Measurements from ENCODE around the gene DCLRE1C. TPM values are rescaled to one million over a fixed set of nuclear protein-coding genes. Genes with fewer than 3 reads are reported as not detected.
"Not testable (repeated sequence)": the region's sequence is repeated elsewhere in the genome, so short reads cannot be mapped to it uniquely, and the experiment has no call there.

The DCLRE1C gene
- total and polyA plus RNA-seq, 11 donors, result 2.0 to 9.6 (median 5.3) TPM

DNA sequence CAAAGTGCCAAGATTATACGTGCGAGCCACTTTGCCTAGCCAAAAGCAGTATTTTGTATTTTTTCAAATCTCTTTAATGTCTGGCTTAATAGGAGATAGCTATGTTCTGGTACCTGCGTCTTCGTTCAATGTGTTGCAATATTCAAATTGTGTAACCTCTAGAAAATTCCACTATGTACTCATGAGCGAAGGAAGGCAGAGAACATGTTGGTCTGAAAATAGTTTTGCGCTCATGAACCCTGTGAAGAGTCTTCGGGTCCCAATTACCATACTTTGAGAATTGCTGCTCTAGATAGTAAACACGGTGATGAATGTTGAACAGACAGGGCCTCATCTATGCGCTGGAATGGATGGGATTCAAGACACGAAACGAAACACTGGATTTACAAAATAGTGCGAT lies 78.0 kb downstream of the DCLRE1C start:
- Histone ChIP-seq H3K27me3 (no peaks in the 10 kb centered on the region), H3K36me3 (peaks cover 0 to 11% (median 5%) of the 10 kb centered on the region in 9 donors), H3K27ac (peak overlapping the region in 9 of 12 donors; percentile 96 to 99 (median 97)), H3K9me3 (no peaks in the 10 kb centered on the region), H3K4me1 (peaks cover 0 to 36% (median 22%) of the 10 kb centered on the region in 12 donors), H3K4me3 (no peak overlapping the region)
- intact Hi-C loops (cut with DNase I), result loop anchor here in 6 of 10 donors (2.0 to 10.0 kb wide), 6 partner anchors 34 to 219 kb away; partner anchors contain the start of genes CDNF (in 5 of the 6), HSPA14 (in 5 of the 6), MSANTD7 (in 5 of the 6) and DCLRE1C (in 2 of the 6)
- ATAC-seq, result no peak
- 94 to 96% (median 95%) methylated on average over 12 of the region's 12 CpGs for WGBS, 4 donors
- no peak for DNase-seq
- TF ChIP-seq POLR2A (IDR thresholded peaks at IDR 0.05), result no peak
- TF ChIP-seq CTCF (IDR thresholded peaks at IDR 0.05), result no peak

DNA sequence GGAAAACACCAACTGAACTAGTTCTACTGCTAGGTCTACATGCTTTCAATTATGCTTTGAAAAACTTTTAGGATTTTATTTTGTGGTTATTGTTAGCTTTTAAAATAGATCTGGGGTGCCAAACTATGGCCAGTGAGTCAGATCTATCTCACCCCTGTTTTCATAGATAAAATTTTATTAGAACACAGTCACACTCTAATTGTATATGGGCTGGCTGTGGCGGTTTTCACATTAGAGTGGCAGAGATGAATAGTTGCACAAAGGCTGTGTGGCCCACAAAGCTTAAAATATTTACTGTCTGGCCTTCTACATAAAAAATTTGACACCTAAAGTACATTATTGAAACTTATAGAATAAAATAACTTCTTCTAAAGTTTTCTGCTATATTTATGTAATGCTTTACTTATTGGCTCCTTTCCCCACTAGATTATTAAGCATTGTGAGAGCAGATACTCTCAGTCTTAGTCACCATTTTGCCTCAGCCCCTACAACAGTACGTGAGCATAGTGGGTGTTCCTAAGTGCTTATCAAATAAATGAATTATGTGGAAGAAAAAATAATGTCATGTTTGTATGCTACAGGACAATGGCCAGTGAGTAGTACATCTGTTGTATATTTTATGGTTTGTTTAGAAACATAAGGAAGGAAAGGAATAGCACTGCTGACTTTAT lies 80.7 kb downstream of the DCLRE1C start:
- WGBS, 4 donors, result 78 to 84% (median 83%) methylated on average over 2 of the region's 2 CpGs
- H3K36me3 ChIP-seq, result peaks cover 0 to 38% (median 31%) of the 10 kb centered on the region in 9 donors
- no peaks in the 10 kb centered on the region for H3K27me3 ChIP-seq
- no peak for ATAC-seq
- H3K27ac ChIP-seq, result no peak overlapping the region
- DNase-seq, result no peak
- TF ChIP-seq POLR2A (IDR thresholded peaks at IDR 0.05), result no peak
- no peak for TF ChIP-seq CTCF (IDR thresholded peaks at IDR 0.05)
- H3K9me3 ChIP-seq, result no peaks in the 10 kb centered on the region
- intact Hi-C loops (cut with DNase I), result loop anchor here in 1 of 10 donors (10.0 kb wide), 1 partner anchor 222 kb away; the partner anchor contains the start of gene RPP38
- no peak overlapping the region for H3K4me3 ChIP-seq
- H3K4me1 ChIP-seq, result peaks cover 0 to 29% (median 15%) of the 10 kb centered on the region in 12 donors

GRCh38 chr10:14864871-14865270 lies 89.0 kb downstream of the DCLRE1C start:
- H3K9me3 ChIP-seq; intact Hi-C loops (cut with DNase I); H3K4me1 ChIP-seq; H3K27ac ChIP-seq; H3K27me3 ChIP-seq; H3K4me3 ChIP-seq; DNase-seq; ATAC-seq: not testable (repeated sequence)
- peaks cover 0 to 68% (median 48%) of the 10 kb centered on the region in 9 donors for H3K36me3 ChIP-seq
- 98 to 100% (median 100%) methylated on average over 3 of the region's 3 CpGs for WGBS, 4 donors

- H3K4me1 ChIP-seq; intact Hi-C loops (cut with DNase I); H3K4me3 ChIP-seq; H3K27ac ChIP-seq; H3K9me3 ChIP-seq; H3K27me3 ChIP-seq; ATAC-seq; DNase-seq: not testable (repeated sequence)
- H3K36me3 ChIP-seq, result peaks cover 0 to 64% (median 44%) of the 10 kb centered on the region in 9 donors
- 97 to 100% (median 98%) methylated on average over 6 of the region's 6 CpGs for WGBS, 4 donors
Measured at GRCh38 chr10:14864466-14864865, 89.4 kb downstream of the DCLRE1C start.

- 89 to 100% (median 91%) methylated on average over 1 of the region's 1 CpG for WGBS, 4 donors
- no peak for DNase-seq
- Histone ChIP-seq H3K36me3 (peaks cover 0 to 54% (median 37%) of the 10 kb centered on the region in 9 donors), H3K4me1 (peaks cover 0 to 11% (median 0%) of the 10 kb centered on the region in 12 donors), H3K27me3 (no peaks in the 10 kb centered on the region), H3K27ac (no peak overlapping the region), H3K4me3 (no peak overlapping the region), H3K9me3 (peaks cover 0 to 4% (median 0%) of the 10 kb centered on the region in 12 donors)
- ATAC-seq, result no peak
- intact Hi-C loops (cut with DNase I), result no loop called here
- TF ChIP-seq CTCF (IDR thresholded peaks at IDR 0.05) (no peak), POLR2A (IDR thresholded peaks at IDR 0.05) (no peak)
Measured at GRCh38 chr10:14860791-14861190, 93.1 kb downstream of the DCLRE1C start.
